ENCODE data around the gene ST7. TPM values are rescaled to one million over a fixed set of nuclear protein-coding genes. Genes with fewer than 3 reads are reported as not detected.
A peak's percentile ranks its signal among the peaks of the same experiment; 100 is the strongest.

ST7 gene
- total and polyA plus RNA-seq, 2 of the 13 experiments (the other 11 are each of a cell fraction or from before 2014, with no cell fraction given), result 17.3 to 23.5 TPM

DNA sequence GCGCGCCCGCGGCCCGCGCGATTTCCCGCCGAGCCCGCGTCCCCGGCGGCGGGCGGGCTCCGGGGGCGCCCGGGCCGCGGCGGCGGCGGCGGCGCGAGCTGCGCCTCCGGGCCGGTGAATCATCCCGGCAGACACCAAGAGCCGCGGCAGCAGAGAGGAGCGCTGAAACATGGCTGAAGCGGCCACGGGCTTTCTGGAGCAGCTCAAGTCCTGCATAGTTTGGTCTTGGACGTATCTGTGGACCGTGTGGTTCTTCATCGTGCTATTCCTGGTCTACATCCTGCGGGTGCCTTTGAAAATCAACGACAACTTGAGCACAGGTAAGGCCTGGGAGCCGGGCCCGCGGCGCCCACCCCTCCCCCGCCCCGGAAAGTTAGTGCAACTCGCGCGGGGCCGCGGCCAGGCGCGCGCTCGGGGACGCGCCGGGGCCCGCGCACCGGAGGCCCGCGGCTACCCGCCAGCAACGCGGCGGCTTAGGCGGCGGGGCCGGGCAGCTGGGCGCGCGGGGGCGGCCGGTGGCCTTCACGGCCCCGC, at the start of gene ST7 (continued):
- TF ChIP-seq, protein P1, sequence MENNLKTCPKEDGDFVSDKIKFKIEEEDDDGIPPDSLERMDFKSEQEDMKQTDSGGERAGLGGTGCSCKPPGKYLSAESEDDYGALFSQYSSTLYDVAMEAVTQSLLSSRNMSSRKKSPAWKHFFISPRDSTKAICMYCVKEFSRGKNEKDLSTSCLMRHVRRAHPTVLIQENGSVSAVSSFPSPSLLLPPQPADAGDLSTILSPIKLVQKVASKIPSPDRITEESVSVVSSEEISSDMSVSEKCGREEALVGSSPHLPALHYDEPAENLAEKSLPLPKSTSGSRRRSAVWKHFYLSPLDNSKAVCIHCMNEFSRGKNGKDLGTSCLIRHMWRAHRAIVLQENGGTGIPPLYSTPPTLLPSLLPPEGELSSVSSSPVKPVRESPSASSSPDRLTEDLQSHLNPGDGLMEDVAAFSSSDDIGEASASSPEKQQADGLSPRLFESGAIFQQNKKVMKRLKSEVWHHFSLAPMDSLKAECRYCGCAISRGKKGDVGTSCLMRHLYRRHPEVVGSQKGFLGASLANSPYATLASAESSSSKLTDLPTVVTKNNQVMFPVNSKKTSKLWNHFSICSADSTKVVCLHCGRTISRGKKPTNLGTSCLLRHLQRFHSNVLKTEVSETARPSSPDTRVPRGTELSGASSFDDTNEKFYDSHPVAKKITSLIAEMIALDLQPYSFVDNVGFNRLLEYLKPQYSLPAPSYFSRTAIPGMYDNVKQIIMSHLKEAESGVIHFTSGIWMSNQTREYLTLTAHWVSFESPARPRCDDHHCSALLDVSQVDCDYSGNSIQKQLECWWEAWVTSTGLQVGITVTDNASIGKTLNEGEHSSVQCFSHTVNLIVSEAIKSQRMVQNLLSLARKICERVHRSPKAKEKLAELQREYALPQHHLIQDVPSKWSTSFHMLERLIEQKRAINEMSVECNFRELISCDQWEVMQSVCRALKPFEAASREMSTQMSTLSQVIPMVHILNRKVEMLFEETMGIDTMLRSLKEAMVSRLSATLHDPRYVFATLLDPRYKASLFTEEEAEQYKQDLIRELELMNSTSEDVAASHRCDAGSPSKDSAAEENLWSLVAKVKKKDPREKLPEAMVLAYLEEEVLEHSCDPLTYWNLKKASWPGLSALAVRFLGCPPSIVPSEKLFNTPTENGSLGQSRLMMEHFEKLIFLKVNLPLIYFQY (CRISPR knock-in tag; IDR thresholded peaks at IDR 0.05; ENCODE audit: borderline replicate concordance), result no peak
- TF ChIP-seq ZNF839 (CRISPR knock-in tag; IDR thresholded peaks at IDR 0.05; ENCODE audit: borderline replicate concordance), result no peak
- TF ChIP-seq DZIP1 (CRISPR knock-in tag; IDR thresholded peaks at IDR 0.05), result no peak
- TF ChIP-seq AGO2 (optimal IDR thresholded peaks at IDR 0.05; ENCODE audit: low read depth, low read length), result no peak
- TF ChIP-seq GPN1 (CRISPR knock-in tag; IDR thresholded peaks at IDR 0.05; ENCODE audit: borderline replicate concordance), result no peak
- TF ChIP-seq IRX3 (CRISPR knock-in tag; IDR thresholded peaks at IDR 0.05; ENCODE audit: borderline replicate concordance, low read depth), result no peak
- no peak for TF ChIP-seq ZNF343 (CRISPR knock-in tag; IDR thresholded peaks at IDR 0.05)
- TF ChIP-seq CBX1 (IDR thresholded peaks at IDR 0.05; ENCODE audit: low read depth), result no peak
- TF ChIP-seq NBN (conservative IDR thresholded peaks at IDR 0.05), result no peak
- no peak for TF ChIP-seq ZFP36 (IDR thresholded peaks at IDR 0.05; ENCODE audit: borderline replicate concordance, low read depth, low read length, partially characterized antibody)
- TF ChIP-seq FOSL1 (CRISPR knock-in tag; IDR thresholded peaks at IDR 0.05; ENCODE audit: borderline replicate concordance), result no peak
- no peak for TF ChIP-seq ZNF3 (CRISPR knock-in tag; IDR thresholded peaks at IDR 0.05)
- no peak for TF ChIP-seq CBX5 (CRISPR knock-in tag; IDR thresholded peaks at IDR 0.05; ENCODE audit: borderline replicate concordance)
- no peak for TF ChIP-seq ZBTB3 (CRISPR knock-in tag; IDR thresholded peaks at IDR 0.05; ENCODE audit: borderline replicate concordance, low read depth)
- peak; percentile 70; the same call in 1 of the 2 replicates for TF ChIP-seq TAF1 (CRISPR knock-in tag; IDR thresholded peaks at IDR 0.05)
- TF ChIP-seq ZNF160 (CRISPR knock-in tag; IDR thresholded peaks at IDR 0.05), result no peak
- no peak for TF ChIP-seq ZNF329 (CRISPR knock-in tag; IDR thresholded peaks at IDR 0.05; ENCODE audit: low read depth)
- TF ChIP-seq, protein P2, sequence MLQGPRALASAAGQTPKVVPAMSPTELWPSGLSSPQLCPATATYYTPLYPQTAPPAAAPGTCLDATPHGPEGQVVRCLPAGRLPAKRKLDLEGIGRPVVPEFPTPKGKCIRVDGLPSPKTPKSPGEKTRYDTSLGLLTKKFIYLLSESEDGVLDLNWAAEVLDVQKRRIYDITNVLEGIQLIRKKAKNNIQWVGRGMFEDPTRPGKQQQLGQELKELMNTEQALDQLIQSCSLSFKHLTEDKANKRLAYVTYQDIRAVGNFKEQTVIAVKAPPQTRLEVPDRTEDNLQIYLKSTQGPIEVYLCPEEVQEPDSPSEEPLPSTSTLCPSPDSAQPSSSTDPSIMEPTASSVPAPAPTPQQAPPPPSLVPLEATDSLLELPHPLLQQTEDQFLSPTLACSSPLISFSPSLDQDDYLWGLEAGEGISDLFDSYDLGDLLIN (CRISPR knock-in tag; IDR thresholded peaks at IDR 0.05; ENCODE audit: borderline replicate concordance), result no peak
- TF ChIP-seq, protein P3, sequence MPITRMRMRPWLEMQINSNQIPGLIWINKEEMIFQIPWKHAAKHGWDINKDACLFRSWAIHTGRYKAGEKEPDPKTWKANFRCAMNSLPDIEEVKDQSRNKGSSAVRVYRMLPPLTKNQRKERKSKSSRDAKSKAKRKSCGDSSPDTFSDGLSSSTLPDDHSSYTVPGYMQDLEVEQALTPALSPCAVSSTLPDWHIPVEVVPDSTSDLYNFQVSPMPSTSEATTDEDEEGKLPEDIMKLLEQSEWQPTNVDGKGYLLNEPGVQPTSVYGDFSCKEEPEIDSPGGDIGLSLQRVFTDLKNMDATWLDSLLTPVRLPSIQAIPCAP (CRISPR knock-in tag; IDR thresholded peaks at IDR 0.05; ENCODE audit: low read depth), result no peak
- TF ChIP-seq CAMTA2 (CRISPR knock-in tag; IDR thresholded peaks at IDR 0.05; ENCODE audit: borderline replicate concordance), result no peak
- TF ChIP-seq ZBTB7A (CRISPR knock-in tag; IDR thresholded peaks at IDR 0.05), result no peak
- no peak for TF ChIP-seq ZNF547 (CRISPR knock-in tag; IDR thresholded peaks at IDR 0.05)
- no peak for TF ChIP-seq ZNF253 (CRISPR knock-in tag; IDR thresholded peaks at IDR 0.05; ENCODE audit: borderline replicate concordance)
